HG03103 (cell line): ENCODE data around the gene TRIM32.
"Not testable (repeated sequence)": the region's sequence is repeated elsewhere in the genome, so short reads cannot be mapped to it uniquely, and the experiment has no call there.

Experiments used
- ATAC-seq: cut with Tn5 transposase; IDR thresholded peaks from one replicate; pipeline ENCODE4 v1.9.1; 2021; ENCODE audit warnings: low read depth; ENCODE audit not compliant: unreplicated experiment

The TRIM32 gene

DNA sequence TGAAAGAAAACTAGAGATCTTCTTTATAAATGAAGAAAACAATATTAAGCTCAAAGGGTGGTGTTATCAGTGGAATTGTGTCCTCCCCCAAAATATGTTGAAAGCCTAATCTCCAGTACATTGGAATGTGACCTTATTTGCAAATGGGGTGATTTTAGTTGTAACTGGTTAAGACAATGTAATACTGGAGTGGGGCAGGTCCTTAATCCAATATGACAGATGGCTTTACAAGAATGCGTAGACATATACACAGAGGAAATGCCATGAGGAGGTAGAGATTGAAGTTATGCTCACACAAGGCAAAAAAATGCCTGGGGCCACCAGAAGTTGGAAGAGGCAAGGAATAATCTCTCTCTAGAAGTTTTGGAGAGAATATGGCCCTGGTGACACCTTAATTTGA is 13.7 kb upstream of the TRIM32 start:
- ATAC-seq: no peak

DNA sequence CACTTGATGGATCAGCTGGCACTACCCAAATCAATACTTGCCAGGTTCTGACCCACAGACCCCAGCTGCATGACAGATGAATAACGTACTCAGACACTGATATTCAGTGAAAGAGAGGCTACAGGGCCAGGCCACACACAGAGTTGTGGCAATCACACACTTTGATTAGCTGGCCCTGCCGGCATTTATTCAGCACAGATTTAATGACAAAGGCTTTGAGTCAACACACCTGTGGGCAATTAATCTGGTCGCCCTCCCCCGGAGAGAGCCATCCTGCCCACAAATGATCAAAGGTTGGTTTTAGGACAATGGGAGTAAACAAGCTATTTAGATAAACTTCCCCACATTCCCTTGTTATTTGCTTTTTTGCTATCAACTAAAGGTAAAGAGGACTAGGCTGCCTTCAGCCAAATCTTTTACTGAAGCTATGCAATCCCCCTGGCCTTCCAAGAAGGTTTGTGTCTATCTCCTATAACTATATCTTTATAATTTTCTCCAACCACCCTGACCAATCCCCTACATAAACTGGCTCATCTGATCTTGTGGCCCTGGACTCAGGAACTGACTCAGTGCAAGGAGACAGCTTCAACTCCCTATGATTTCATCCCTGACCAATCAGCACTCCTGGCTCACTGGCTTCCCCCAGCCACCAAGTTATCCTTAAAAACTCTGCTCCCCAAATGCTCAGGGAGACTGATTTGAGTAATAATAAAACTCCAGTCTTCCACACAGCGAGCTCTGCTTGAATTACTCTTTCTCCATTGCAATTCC is 12.7 kb upstream of the TRIM32 start:
- no peak for ATAC-seq

DNA sequence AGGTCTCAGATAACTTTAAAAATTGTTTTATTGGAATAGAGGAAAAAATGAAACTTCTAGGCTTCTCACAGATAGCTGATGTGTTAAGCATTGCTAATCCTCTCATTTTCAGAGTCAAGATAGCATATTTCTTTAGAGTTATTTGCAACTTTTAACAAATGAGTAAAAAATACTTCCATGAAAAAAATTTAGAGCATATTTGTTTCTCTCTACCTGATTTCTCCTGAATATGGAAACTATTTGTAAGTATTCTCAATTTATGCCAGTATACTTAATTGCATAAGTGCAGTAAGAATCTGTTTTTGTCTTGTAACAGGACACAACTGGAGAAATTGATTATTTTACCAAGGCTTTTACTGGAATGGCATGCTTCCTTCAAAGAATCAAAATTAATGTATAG is 3.6 kb upstream of the TRIM32 start:
- ATAC-seq: no peak

DNA sequence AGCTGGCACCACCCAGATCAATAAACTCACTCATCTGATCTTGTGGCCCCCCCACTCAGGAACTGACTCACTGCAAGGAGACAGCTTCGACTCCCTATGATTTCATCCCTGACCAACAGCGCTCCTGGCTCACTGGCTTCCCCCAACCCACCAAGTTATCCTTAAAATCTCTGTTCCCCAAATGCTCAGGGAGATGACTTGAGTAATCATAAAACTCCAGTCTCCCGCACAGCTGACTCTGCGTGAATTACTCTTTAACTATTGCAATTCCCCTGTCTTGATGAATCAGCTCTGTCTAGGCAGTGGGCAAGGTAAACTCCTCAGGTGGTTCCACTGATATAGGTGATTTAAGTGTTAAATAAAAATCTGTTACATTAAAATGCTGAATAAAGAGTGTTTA is 1.9 kb upstream of the TRIM32 start:
- no peak for ATAC-seq

DNA sequence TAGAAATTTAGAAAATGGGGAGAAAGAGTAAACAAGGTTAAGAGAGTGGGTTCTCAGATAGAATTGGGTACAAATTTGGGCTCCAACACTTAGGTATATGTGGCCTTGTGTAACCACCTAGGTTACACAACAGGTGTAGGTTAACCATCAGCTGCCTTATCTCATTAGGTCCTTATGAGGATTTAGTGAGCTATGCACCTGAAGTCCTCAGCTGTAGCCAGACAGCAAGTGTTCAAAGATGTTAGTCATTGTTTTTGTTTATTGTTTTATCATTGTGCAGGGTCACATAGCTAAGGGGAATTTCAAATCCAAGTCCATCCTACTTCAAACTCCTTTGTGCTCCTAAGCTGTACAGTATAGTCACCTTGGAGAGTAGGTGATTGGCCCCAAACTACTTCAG is 970 bp upstream of the TRIM32 start:
- no peak for ATAC-seq

DNA sequence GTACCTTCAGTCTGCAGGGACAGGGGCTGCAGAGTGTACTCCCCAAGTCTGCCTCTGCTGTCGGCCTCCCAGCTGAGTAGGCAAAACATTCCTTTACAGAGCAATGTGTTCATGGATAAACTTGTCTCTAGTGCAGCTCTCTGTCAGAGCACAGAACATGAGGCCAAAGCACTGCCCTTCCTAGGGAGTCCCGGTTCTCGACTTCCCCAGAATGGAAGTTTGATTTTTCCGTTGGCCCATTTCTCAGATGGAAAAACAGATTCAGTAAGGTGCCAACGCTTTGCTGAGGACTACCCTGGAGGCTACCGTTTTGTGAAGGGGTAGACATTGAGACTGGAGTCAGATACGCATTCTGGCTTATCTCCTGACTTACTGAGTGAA is 422 bp upstream of the TRIM32 start:
- ATAC-seq: peak; percentile 37

DNA sequence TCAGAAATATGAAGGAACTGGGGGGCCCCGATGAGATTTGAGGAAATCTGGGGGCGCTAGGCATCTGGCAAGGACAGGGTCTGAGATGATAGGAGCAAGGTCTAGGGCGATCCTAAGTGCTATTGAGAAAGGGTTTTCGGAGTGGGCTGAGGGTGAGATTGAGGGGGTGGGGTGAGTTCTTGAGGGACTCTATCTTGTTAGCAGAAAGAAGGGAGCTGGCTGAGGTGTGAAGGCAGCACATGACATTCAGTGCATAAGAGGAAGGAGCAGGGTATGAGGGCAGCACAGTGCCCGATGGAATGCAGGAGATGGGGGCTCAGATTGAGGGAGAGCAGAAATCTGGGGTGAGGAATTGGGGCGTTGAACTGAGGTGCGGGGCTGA is 640 bp downstream of the TRIM32 start:
- ATAC-seq: no peak

DNA sequence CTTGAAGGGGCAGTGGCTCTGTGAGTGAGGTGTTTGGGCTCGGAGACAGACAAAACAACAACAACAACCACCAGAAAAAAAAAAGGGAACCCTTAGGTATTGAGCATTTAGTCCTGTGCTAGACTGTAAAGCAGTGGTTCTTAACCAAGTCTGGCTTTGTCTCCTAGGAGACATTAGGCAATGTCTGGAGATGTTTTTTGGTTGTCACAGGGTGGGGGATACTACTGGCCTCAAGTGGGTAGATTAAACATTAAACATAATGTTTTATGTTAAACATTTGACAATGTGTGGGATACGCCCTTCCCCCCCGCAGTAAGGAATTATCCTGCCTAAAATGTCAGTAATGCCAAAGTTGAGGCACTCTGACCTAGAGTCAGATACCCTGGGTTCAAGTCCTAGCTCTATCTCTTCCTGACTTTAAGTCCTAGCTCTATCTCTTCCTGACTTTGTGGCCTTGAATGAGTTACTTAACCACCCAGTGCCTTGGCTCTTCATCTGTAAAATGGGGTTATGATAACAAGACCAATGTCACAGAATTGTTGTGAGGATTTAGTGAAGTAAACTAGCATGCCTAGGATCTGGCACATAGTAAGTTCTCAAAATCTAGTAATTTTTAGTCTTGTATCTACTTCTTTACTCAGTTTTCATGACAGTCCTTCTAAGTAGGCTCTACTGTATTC is 1.8 kb downstream of the TRIM32 start:
- no peak for ATAC-seq

DNA sequence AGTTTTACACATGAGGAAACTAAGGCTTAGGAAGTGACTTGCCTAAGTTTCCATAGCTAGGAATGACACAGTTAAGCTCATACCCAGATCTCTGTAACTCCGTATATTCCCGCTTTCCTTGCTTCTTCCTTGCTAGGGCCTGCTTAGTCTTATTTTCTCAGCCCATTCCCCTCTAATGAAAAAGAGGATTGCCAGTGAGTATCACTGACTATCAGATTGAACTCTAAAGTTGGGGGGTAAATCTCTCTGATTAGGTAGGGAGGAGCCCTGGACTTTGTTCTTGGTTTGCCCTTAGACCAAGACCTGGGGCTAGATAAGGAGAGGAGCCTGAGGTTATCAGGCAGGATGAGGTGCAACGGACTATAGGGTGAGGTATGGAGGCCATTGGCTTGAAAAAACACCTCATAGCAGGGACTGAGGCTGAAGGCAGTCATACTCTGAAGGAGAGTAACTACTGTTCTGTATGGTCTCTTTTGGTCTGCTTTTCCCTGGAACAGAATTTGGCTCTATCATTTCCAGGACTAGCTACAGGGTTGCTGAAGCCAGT is 2.5 kb downstream of the TRIM32 start:
- ATAC-seq: no peak

DNA sequence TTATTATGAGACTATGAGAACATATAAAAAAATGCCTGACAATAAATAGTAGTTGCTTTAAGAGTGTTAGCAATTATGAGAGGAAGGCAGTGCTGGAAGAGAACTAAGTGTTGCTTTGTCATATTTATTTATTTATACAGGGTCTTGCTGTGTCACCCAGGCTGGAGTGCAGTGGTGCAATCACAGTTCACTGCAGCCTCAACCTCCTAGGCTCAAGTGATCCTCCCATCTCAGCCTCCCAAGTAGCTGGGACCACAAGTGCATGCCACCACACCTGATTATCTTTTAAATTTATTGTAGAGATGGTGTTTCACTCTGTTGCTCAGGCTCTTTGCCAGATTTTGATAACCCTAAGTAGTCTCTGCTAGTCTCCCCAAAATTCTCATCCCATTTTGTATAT is 3.7 kb downstream of the TRIM32 start:
- ATAC-seq: not testable (repeated sequence)

DNA sequence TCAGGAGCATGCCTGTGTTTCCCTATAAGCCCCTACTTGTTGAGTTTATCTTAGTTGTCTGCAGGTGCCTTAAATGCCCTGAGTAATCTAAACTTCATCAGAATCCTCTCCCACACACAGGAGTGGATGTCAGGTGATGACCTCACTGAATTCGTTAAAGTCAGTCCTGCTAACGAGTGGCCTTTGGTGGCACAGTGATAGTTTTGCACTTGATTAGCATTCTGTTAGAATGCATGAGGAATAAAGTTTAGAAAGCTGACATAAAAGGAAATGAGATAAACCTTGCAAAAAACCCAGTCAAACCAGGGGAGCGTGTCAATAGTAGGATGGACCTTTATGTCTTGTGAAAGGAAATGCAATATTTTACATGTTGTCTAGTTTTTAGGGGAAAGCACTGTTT is 4.5 kb downstream of the TRIM32 start:
- ATAC-seq: no peak

DNA sequence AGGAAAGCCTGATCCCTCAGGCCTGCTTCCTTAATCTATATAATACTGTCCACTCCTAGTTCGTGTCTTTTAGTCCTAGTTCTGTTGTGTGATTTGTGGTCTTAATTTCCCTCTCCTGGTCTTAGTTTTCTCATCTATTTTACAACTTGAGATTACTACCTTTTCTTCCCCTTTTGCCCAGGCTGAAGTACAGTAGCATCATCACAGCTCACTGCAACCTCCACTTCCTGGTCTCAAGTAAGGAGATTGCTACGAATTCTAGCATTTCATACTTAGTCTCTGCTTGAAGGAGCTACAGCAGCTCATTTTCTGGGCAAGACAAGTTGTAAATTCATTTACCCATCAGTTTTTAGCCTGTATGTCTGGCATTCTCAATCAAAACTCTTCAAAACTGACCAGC is 5.5 kb downstream of the TRIM32 start:
- no peak for ATAC-seq

DNA sequence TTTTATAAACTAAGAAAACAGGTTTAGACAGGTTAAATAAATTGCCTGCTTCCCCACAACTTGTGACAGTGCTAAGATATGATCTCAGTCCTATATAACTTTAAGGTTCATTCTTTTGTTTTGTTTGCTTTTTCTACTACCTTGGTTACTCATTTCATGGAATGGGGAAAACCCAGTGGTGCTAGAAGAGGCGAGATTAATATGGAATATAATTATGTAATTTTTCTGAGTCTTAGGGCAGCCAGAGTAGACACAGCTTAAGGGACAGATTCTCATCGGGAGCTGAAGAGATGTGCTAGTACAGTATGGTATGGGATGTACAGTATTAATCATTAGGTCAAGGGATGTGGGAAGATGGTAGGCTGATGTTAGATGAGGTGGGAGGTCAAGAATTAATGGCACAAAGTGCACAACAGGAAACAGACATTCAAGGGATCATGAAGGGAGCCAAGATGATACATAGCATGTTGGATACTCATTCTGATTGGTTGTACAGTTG is 6.2 kb downstream of the TRIM32 start:
- no peak for ATAC-seq

DNA sequence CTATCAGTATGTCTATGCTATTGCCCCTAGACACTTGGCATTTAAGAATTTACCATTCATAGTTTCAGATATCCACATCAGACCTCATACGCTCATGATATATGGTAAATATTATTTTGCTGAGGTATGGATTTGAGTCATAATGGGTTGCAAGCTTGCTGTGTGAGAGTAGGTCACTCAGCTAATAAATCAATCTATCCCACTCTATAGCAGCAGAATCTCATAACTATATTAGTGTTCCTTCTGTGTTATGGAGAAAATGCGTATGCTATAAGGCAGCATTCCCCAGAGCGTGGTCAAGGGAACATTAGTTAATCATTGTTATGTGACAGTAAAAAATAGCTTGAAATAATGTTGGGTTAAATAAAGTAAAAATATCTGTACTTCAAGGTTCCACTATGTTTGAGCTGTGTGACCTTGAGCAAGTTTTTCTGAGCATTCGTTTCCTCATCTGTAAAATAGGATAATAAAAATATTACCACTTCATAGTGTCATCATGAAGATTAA is 7.7 kb downstream of the TRIM32 start:
- no peak for ATAC-seq

DNA sequence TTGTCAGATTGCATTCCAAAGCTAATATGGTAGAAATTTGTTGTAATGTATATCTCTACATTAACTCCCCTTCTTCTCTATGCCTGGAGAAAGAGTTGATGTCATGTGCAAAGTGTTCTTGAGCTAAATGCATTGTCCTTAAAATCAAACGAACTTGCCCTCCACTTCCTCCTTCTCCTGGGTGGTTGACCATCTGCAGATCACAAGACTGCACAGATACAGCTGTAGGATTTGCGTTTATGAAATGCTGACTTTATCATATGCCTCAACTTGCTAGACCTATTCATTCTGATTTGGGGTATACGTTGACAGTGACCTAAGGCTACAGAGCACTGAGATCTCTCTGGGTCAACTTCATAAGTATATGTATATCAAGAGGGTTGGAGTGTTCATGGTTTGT is 8.3 kb downstream of the TRIM32 start:
- ATAC-seq: no peak

DNA sequence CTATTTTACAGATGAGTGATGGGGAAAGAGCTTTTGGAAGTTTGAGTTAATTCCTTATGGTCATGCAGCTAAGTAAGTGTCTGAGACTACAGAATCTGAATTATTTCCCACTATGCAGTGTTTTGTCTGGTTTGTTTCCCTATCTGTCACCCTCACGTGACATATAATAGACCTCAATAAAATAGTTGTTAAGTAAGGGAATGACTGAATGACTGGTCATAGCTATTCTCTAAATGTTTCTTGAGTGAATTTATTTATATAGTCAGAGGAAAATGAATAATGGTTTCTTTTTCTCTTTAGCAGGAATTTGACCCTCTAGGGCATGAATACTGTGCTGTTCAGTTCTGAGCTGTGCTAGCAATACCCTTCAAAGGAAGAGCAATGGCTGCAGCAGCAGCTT is 10.3 kb downstream of the TRIM32 start:
- ATAC-seq: no peak

DNA sequence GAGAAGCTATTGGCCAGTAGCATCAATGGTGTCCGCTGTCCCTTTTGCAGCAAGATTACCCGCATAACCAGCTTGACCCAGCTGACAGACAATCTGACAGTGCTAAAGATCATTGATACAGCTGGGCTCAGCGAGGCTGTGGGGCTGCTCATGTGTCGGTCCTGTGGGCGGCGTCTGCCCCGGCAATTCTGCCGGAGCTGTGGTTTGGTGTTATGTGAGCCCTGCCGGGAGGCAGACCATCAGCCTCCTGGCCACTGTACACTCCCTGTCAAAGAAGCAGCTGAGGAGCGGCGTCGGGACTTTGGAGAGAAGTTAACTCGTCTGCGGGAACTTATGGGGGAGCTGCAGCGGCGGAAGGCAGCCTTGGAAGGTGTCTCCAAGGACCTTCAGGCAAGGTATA is 10.8 kb downstream of the TRIM32 start:
- ATAC-seq: no peak

DNA sequence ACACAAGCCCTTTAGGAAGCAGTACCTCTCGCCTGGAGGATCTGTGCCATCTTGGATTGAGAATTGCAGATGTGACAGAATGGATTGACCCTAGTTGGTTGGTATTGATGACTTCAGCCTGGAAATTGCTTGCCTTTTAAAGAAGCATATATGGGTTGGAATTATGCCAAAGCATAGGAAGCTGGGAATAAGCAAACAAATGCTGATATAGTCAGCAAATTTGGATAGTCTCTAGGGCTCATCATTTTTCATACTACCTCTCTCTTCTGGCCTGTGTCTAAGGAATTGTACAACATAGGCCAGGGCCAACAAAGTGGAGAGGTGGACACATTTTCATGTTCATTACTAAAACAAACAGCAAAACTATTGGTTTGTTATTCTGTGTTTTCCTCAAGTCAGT is 13.2 kb downstream of the TRIM32 start:
- no peak for ATAC-seq

DNA sequence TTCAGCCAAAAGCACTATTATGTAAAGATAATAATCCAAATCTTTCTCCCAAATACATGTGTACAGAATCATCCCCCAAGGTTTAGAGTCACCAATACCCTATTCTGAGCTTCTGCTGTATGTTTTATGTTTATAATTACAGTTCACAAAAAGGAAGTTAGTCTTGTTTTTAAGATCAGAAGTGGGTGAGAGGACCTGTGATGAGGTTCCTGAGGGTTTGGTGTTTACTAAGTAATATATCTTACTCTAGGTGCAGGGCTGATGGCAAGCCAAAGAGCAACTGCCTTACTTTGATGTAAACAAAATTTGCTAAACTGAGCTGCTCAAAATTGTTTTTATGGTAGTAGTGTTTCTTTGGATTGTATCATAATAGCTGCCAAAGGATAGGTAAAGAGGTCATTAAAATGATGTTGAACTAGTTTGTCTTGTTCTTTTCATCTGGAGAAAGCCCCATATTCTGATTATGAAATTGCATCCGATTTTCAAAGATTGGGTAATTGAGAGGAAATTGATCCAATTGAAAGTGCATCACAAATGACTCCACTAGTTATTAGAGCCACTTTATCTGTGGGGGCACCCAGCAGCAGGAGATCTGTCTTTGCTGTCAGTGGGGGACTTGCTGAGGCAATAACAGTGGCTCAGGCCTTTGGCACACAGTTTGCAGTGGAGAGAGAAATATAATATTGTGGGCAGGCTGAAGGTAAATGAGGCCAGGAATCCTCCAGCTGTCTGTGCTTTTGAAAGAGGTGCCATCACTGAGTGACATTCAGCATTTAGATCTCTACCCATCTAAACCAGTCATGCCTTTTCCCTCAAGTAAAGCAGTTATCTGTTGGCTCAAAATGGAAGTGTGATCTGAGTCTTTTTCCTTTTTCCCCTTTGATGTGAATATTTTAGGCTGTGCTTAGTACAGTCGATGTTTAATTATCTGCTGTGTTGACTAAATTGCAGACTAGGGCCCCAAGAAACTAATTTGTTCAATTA is 14.1 kb downstream of the TRIM32 start:
- ATAC-seq: no peak

DNA sequence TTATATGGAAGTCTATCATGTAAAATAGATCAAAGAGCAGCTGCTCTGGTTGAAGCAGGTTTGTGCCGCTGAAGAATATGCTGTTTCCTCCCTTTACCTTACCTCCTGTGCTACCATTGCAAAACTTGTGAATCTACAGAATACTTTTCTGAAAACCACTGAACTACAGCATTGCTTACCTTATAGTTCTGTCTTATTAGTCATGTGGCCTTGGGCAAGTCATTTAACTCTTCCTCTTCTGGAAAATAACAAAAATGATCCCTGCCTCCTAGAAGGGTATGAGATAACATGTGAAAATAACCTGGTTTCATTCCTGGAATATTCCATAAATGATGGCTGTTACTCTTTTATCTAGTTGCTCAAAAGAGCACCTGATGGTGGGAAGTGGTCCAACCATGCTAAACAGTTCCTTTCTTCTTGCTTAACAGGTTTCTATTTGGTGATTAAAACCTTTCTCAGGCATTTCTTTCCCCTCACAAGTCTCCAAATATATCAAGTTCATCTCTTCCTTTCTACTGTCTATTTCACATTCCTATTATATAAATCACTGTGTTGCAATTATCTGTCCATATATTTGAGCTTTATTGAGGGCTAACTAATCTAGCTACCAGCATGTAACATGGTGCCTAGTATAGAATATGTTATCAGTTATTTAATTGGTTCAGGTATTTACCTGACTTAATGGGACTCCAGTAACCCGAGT is 15.0 kb downstream of the TRIM32 start:
- ATAC-seq: no peak
